Esophagus squamous epithelium (tissue), 5 donors: Measurements from ENCODE around the gene SPATA13. TPM values are rescaled to one million over a fixed set of nuclear protein-coding genes. Genes with fewer than 3 reads are reported as not detected.
"Not testable (repeated sequence)": the region's sequence is repeated elsewhere in the genome, so short reads cannot be mapped to it uniquely, and the experiment has no call there.

Experiments used
- DNase-seq: peaks from one replicate; lab custom pipeline; 2025; lab: John Stamatoyannopoulos, UW
- H3K27ac ChIP-seq, 4 donors: fragments of 200-600 bp; sonication (generic); one replicate each; pipeline ENCODE4 v1.5.1; 2016 to 2019; ENCODE audit warnings: mild to moderate bottlenecking in 1 of 4
- H3K27me3 ChIP-seq, 4 donors: fragments of 200-600 bp; sonication (generic); 1 replicate in 3 of 4; 2 replicates in 1 of 4; pipeline versions ENCODE4 v1.5.1 to v1.6.0; 2017 to 2021; ENCODE audit warnings: antibody characterized with exemption in 1 of 4
- H3K36me3 ChIP-seq, 3 donors: fragments of 200-600 bp; sonication (generic); one replicate each; pipeline ENCODE4 v1.5.1; 2016 to 2019
- H3K4me1 ChIP-seq, 3 donors: fragments of 200-600 bp; sonication (generic); one replicate each; pipeline ENCODE4 v1.5.1; 2017 to 2019
- H3K4me3 ChIP-seq, 4 donors: fragments of 200-600 bp; sonication (generic); 1 replicate in 3 of 4; 2 replicates in 1 of 4; pipeline ENCODE4 v1.5.1; 2016 to 2019; ENCODE audit warnings: mild to moderate bottlenecking in 2 of 4, moderate library complexity in 1 of 4
- H3K9me3 ChIP-seq, 3 donors: fragments of 200-600 bp; sonication (generic); one replicate each; pipeline ENCODE4 v1.5.1; 2016 to 2019
- CTCF ChIP-seq, 6 experiments: fragments of 450-650 bp in 4 of 6; fragments of 200-600 bp in 2 of 6; sonication (generic) in 2 of 6; IDR thresholded peaks; one replicate each; pipeline ENCODE4 v1.5.1; 2016 to 2019; ENCODE audit warnings: antibody characterized with exemption in 6 of 6, mild to moderate bottlenecking in 4 of 6, moderate library complexity in 4 of 6
- POLR2A ChIP-seq, 4 donors: fragments of 450-650 bp; IDR thresholded peaks; one replicate each; pipeline ENCODE4 v1.6.1; 2017; ENCODE audit warnings: antibody characterized with exemption in 4 of 4, mild to moderate bottlenecking in 4 of 4, moderate library complexity in 3 of 4
- WGBS, 2 donors: methylation state at CpG; one replicate each; pipeline ENCODE4 v1.1.5; 2018; 5-methylcytosine and 5-hydroxymethylcytosine counted together
- intact Hi-C: fragments of 100-400 bp; cut with DNase I; formaldehyde crosslinking; loops from one replicate; pipeline ENCODE4 v1.15.0; 2022
- total RNA-seq, 4 donors: library from RNA; depleted of rRNA; stranded (reverse); fragments of >200 nt; gene quantifications; one replicate each; pipeline ENCODE4 v1.1.0, GENCODE V29; 2016
- donor health status: DM: yes; HTN: yes; CAD: no.

The SPATA13 gene
- total RNA-seq, 4 donors from 2014 or later: 5.0 to 16.6 (median 9.7) TPM

DNA sequence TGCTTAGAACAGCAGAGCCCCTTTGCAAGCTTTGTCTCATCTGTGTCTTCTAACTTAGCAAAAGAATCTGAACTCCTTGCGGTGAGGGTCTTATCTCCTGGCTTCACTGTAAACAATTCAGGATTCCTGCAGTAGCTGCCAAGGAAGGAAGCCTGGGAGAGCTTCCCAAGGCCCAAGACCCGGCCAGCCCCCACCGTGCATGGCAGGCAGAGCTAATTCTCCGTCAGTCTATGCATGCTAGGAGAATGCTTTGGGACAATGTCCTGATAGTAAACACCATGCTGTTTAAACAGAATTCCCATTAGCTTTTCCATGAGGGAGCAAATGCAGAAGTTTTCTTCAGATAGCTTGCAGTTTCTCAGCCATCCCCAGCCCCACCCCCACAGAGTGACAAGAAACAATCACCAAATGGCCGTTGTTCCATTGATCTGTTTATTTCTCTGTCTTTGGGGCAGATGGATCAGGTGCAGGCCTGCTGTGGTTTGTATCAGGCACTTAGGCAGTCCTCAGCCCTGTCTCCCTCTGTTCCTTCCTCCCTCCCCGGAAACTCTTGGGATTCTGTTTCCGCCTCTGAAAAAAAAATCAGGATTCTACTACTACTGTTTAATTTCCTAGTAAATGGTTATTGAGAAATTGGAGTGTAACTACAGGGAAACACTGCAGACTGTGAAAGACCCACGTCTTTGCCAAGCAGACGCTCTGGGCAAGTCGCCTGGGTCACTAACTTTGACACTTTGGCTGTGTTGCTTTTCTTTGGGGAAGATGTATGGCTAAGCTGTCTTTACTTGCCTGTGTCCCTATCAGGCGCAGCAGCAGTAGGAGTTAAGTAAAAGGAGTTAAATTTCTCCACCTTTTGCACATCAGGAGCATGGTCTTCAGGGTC, 40.7 kb upstream of the SPATA13 start:
- 56 to 58% methylated on average over 8 to 10 of the region's 11 CpGs for WGBS, 2 donors
- H3K4me1 ChIP-seq: peaks cover 0 to 7% (median 0%) of the 10 kb centered on the region in 3 donors
- no peaks in the 10 kb centered on the region for H3K36me3 ChIP-seq
- H3K4me3 ChIP-seq: no peak overlapping the region
- no peaks in the 10 kb centered on the region for H3K27me3 ChIP-seq
- TF ChIP-seq CTCF (IDR thresholded peaks at IDR 0.05) (no peak), POLR2A (IDR thresholded peaks at IDR 0.05) (no peak)
- H3K9me3 ChIP-seq: no peaks in the 10 kb centered on the region
- intact Hi-C loops: no loop called here
- no peak overlapping the region for H3K27ac ChIP-seq
- no peak for DNase-seq

- WGBS, 2 donors: 69 to 78% methylated on average over 4 of the region's 4 CpGs
- DNase-seq, H3K36me3 ChIP-seq, H3K27me3 ChIP-seq, H3K27ac ChIP-seq, H3K4me1 ChIP-seq, H3K4me3 ChIP-seq, intact Hi-C loops, H3K9me3 ChIP-seq: not testable (repeated sequence)
These were observed 38.5 kb upstream of the SPATA13 start for GRCh38 chr13:24122045-24122444.

GRCh38 chr13:24122569-24122968, 38.0 kb upstream of the SPATA13 start:
- Histone ChIP-seq H3K36me3 (no peaks in the 10 kb centered on the region), H3K27me3 (peaks cover 0 to 6% (median 0%) of the 10 kb centered on the region in 4 donors), H3K27ac (no peak overlapping the region), H3K4me3 (no peak overlapping the region), H3K4me1 (peaks cover 0 to 7% (median 0%) of the 10 kb centered on the region in 3 donors), H3K9me3 (no peaks in the 10 kb centered on the region)
- intact Hi-C loops: no loop called here
- no peak for TF ChIP-seq CTCF (IDR thresholded peaks at IDR 0.05)
- TF ChIP-seq POLR2A (IDR thresholded peaks at IDR 0.05): no peak
- 69 to 70% methylated on average over 5 of the region's 5 CpGs for WGBS, 2 donors
- DNase-seq: no peak

DNA sequence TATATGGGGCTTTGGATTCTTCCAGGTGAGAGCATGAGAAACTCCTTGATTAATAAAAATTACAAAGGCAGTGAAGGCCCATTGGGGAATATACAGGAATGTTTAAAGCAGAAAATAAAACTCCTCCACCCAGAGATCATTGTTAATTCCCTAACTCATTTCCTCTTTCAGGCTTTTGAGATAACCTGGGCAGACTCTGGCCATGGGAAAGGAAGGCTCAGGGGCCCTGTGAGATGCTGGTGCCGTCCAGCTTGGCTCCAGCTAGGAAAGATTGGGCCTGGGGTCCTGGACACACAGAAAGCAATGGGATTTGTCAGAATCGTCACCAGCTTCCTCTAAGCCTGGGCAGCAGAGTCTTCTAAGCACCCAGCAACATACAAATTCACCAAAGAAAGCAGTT, 36.8 kb upstream of the SPATA13 start:
- TF ChIP-seq CTCF (IDR thresholded peaks at IDR 0.05) (no peak), POLR2A (IDR thresholded peaks at IDR 0.05) (no peak)
- no peaks in the 10 kb centered on the region for H3K36me3 ChIP-seq
- no peak overlapping the region for H3K27ac ChIP-seq
- peaks cover 0 to 6% (median 0%) of the 10 kb centered on the region in 4 donors for H3K27me3 ChIP-seq
- intact Hi-C loops: no loop called here
- DNase-seq: no peak
- no peak overlapping the region for H3K4me3 ChIP-seq
- H3K9me3 ChIP-seq: no peaks in the 10 kb centered on the region
- WGBS, 2 donors: 67 to 77% methylated on average over 2 of the region's 2 CpGs
- H3K4me1 ChIP-seq: peaks cover 0 to 7% (median 0%) of the 10 kb centered on the region in 3 donors

DNA sequence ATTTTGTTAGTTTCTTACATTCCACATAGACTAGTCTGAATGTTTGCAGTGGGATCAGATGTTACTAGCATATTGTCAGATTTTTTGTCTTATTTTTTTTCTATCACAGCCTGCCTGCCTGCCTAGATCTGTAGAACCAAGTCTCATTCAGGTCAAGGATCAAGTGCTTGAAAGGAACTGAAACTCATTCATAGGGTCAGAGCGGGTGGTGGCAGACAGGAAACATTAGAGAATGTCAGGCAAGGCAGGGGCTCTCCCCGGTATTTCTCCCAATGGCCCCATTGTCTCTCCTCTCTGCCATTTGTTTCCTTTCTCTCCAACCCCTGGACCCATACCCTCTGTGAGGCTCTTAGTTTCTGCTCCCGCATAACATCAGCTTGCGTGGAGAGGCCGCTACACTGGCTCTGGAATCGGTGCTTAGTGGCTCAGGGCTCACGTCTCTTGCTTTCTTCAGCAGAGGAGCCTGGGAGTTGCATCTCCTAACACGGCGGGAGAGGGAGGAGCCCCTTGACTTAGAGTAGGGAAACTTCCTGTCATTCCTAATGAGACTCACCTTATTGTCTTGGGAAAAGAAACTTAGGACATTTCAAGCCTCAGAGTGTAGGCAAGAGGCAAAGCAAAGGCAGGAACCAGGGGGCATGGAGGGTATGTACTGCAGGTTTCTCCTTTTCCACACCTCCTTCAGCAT, 35.6 kb upstream of the SPATA13 start:
- Histone ChIP-seq H3K36me3 (no peaks in the 10 kb centered on the region), H3K4me1 (peaks cover 0 to 2% (median 0%) of the 10 kb centered on the region in 3 donors), H3K4me3 (no peak overlapping the region), H3K27me3 (peaks cover 0 to 6% (median 0%) of the 10 kb centered on the region in 4 donors), H3K27ac (no peak overlapping the region), H3K9me3 (no peaks in the 10 kb centered on the region)
- WGBS, 2 donors: 68 to 77% methylated on average over 4 to 7 of the region's 9 CpGs
- DNase-seq: no peak
- no peak for TF ChIP-seq CTCF (IDR thresholded peaks at IDR 0.05)
- no peak for TF ChIP-seq POLR2A (IDR thresholded peaks at IDR 0.05)
- intact Hi-C loops: no loop called here
